Dermis blood vessel endothelial cell (primary cell): ENCODE data around the gene IRF2. TPM values are rescaled to one million over a fixed set of nuclear protein-coding genes. Genes with fewer than 3 reads are reported as not detected.

Experiments used
- DNase-seq: peaks from one replicate; pipeline ENCODE4 v3.0.0; 2010
- total RNA-seq: library from RNA; depleted of rRNA; stranded (reverse); fragments of >200 nt; gene quantifications from 2 replicates; pipeline ENCODE4 v1.2.3, GENCODE V29; 2014

IRF2 gene
- total RNA-seq, 1 donor from 2014 or later, result 27.4 TPM

GRCh38 chr4:184428787-184429186 lies 45.6 kb downstream of the IRF2 start:
- no peak for DNase-seq

DNA sequence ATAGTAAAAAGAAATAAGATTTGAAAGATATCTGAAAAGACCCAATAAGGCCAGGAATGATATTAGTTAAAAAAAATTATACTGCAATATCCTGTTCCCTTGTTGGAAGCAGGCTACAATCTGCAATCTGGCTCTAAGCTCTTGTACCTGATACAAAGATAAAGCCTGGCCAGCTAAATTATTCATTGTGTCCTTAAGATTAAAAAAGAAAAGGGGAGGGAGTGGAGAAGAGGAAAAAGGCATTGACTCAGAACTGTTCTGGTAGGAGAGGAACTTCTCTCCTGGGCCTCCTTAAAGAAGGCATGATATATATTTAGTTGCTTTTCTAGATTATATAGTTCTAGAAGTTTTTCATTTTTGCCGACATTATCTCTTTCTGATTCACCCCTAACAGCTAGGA lies 46.7 kb downstream of the IRF2 start:
- no peak for DNase-seq

DNA sequence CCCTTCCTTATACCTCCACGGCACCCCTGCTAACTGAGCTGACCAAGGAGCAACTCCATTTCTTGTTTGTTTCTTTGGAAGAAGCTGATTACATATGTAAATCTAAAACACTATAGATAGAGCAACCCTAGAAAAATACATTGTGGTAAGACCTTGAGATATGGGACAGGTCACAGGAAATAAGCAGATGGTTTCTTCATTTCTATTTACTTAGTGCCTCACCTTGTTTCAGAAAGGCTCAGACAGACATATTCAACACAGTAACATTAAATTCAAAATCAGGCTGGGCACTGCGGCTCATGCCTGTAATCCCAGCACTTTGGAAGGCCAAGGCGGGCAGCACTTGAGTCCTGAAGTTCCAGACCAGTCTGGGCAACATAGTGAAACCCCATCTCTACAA lies 47.3 kb downstream of the IRF2 start:
- no peak for DNase-seq

GRCh38 chr4:184424993-184425758 lies 49.2 kb downstream of the IRF2 start:
- peak; percentile 65 for DNase-seq

GRCh38 chr4:184424279-184424678 lies 50.1 kb downstream of the IRF2 start:
- no peak for DNase-seq

- no peak for DNase-seq
These were observed 51.2 kb downstream of the IRF2 start for GRCh38 chr4:184423003-184423686.

GRCh38 chr4:184422378-184422777 lies 52.0 kb downstream of the IRF2 start:
- no peak for DNase-seq

GRCh38 chr4:184421533-184422155 lies 52.7 kb downstream of the IRF2 start:
- no peak for DNase-seq

DNA sequence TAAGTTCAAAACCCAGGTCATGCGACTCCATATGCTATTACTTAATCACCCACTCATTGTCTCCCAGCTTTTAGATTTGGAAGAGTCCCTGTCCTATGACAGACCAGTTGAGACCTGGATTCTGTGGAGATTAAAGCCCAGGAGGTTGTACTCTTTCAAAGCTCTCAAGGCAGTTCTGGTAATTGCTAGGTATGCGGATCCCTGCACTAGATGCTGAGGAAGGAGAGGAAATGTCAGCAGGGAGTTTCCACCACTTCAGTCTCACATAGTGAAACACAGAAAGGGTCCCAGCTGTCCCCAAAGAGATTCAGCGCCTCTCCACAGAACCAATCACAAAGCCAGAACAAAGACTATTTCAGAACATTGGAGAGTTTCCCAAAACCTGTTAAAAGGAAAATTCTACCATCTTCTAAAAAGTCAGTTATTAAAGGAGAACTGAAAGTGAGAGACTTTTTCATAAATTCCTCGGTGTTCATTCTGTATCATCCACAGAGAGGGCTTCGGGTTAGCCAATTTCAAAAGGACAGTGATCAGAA lies 53.4 kb downstream of the IRF2 start:
- DNase-seq, result no peak

DNA sequence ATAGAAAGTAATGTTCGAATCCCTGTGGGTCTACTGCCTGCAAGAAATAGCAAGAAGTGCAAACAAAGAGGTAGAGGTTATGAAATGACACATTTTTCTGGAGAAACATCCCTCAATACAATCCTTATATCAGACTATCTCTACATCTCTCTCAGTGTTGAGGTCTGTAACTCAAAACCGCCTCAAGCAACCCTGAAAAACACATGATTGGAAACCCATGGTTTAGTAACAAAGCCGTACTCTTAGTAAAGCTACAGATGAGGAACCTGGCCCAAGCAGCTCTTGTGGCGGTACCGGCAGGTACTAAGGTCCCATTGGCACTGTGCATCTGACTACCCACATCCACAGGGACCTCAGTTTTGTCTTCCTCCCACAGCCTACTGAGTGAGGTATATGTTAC lies 53.9 kb downstream of the IRF2 start:
- DNase-seq, result no peak

DNA sequence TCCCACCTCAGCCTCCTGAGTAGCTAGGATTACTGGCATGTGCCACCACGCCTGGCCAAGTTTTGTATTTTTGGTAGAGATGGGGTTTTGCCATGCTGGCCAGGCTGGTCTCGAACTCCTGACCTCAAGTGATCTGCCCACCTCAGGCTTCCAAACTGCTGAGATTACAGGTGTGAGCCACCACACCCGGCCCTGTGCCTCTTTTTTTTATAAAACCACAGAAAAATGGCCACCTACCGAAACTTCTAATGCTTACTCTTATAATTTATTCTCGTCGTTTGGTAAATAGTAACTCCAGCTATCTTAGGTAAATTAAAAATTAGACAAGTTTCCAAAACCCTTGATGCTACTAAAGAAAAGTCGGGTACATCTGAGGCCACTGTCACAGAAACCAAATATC lies 54.4 kb downstream of the IRF2 start:
- no peak for DNase-seq

DNA sequence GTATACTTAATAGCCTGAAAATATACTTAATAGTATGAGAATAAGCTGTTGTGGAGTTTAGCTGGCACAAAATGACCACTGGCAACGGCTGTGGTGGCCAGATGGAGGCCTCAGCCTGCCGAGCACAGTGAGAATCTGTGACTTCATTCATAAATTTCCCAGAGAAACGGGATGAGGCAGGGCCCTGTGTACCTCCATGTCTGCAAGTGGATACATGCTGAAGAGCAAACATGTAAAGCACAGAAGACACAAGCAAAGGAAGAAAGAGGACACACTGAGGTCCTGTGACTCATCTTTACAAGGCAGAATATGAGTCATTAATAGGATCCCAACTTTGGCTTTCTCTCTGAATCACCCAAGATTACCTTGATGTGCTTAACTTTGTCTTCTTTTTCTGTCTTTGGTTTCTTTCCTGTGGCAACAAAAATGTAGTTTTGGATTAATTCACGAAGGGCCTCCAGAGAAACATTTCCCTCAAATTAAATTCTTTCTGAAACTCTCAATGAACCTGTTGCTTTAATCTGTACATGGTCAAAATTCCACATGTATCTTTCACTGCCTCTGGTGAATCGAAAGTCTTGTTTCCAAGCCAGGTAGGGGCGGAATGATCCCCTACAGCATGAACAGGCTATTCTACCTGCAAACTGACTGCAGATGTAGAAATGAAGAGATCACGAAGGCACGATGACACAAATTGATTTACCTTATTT lies 56.4 kb downstream of the IRF2 start:
- peak; percentile 63 for DNase-seq

DNA sequence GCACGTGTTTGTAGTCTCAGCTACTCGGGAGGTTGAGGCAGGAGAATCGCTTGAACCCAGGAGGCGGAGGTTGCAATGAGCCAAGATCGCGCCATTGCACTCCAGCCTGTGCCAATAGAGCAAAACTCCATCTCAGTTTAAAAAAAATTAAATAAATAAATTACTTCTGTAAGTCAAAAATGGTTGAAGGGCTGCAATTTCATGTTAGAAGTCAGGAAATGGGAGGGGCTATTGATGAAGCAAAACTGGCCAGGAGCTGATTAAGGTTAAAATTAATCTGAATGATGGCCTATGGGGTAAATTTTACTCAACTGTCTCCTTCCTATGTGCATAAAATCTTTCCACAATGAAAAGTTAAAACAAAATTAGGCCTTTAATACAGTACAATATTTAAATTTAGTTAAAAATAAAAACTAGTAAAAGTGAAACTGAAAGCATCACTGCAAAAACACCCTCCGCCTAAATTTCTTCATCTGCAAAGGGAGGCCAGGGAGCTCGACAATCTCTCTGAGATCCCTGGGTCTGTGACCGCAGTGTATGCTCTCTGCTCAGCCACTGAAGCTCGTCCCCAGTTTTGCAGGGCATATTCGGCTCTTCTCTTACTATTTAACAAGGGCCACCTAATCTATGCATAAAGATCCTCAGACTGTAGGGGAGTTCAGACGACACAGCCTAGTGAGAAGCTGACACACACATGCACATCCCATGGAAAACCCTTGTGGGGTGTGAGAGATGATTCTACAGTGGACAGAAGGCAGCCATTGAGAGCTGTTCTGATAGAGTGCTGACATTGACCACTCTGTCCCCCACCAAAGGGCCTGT lies 57.2 kb downstream of the IRF2 start:
- DNase-seq, result no peak

GRCh38 chr4:184415071-184415470 lies 59.3 kb downstream of the IRF2 start:
- no peak for DNase-seq

GRCh38 chr4:184413261-184414046 lies 60.9 kb downstream of the IRF2 start:
- peak; percentile 55 for DNase-seq

DNA sequence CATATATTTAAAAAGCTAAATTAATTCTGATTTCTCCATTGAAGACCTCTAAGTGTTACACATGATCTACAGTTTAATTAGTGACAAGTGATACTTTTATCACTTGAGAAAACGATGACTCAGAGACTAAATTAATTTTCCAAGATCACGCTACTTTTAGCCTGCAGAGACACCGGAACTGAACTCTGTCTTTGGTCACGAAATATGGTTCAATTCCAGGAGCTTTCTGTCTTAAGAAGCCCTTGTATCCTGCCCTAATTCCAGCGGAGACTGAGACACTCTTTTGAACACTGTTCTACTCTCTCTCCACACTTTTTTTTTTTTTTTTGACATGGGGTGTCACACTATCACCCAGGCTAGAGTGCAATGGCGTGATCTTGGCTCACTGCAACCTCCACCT lies 63.6 kb downstream of the IRF2 start:
- DNase-seq, result no peak

- DNase-seq, result peak; percentile 61
These were observed 64.2 kb downstream of the IRF2 start for GRCh38 chr4:184409911-184410692.

- no peak for DNase-seq
These were observed 64.8 kb downstream of the IRF2 start for GRCh38 chr4:184409502-184409901.

DNA sequence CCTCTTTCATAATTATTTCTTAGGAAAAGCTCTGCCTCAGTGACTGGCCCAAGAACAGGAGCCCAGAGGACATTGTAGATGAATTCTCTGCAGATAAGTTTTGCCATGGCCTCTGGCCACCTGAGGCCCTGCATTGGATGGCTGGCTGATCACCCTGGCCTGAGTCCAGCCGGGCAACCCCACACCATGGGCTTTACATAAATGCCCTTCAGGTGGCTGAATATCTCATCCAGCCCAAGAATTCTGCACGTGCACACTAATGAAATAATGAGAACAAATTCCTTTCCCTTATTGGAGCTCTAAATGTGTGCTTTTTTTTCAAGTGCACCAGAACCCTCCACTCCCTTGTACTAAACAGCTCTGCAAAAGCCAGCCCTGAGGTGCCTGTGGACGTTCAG lies 65.7 kb downstream of the IRF2 start:
- DNase-seq, result no peak

GRCh38 chr4:184408021-184408683 lies 66.2 kb downstream of the IRF2 start:
- peak; percentile 53 for DNase-seq
